ENCODE data around the gene VWA8. TPM values are rescaled to one million over a fixed set of nuclear protein-coding genes. Genes with fewer than 3 reads are reported as not detected.

VWA8 gene
- total and polyA plus RNA-seq, 2 of the 13 experiments (the other 11 are each of a cell fraction or from before 2014, with no cell fraction given) = 9.1 to 17.3 TPM

- POLR2A ChIA-PET = no interaction called here
- FAIRE-seq (no peak), DNase-seq (ENCODE audit: low spot score) (no peak), ATAC-seq (no peak)
- intact Hi-C loops (cut with micrococcal nuclease; ENCODE audit: unreplicated experiment) (no loop called here), in situ Hi-C loops (cut with HindIII; ENCODE audit: extremely low pct_ligation_motif_present, low pct_unique_long_range_greater_than_20kb) (no loop called here)
- CTCF ChIA-PET (ENCODE audit: low intra/inter-chr PET ratio, low total read pairs) = no interaction called here
- no peak overlapping the region for H2AFZ ChIP-seq (ENCODE audit: low read length)
- H3K9ac ChIP-seq (ENCODE audit: insufficient read depth, low read depth, low read length) = no peak overlapping the region
- H4K20me1 ChIP-seq (ENCODE audit: insufficient read depth, low read length) = no peaks in the 10 kb centered on the region
- no peak overlapping the region for H3K4me2 ChIP-seq (ENCODE audit: low read depth, low read length)
- H3K9me3 ChIP-seq (ENCODE audit: low read length) = no peaks in the 10 kb centered on the region
- BruUV-seq (replicated peaks) = no TSS peak
- no peaks in the 10 kb centered on the region for H3K79me2 ChIP-seq (ENCODE audit: insufficient read depth, low read length)
- H3K27ac ChIP-seq (ENCODE audit: extremely low read length, insufficient read depth, low read length) = no peak overlapping the region
- WGBS (ENCODE audit: low lambda C conversion rate) = 89% methylated on average over 2 of the region's 2 CpGs
- peaks cover 4 to 13% of the 10 kb centered on the region in 2 experiments; a peak in 4 of 5 replicates for H3K36me3 ChIP-seq (replicated peaks in 1 of 2; ENCODE audit: control insufficient read depth in 1 of 2, insufficient read depth in 2 of 2, low read length in 2 of 2)
- H3K27me3 ChIP-seq (ENCODE audit: control insufficient read depth in 1 of 2, insufficient read depth in 2 of 2, low read length in 2 of 2) = no peaks in the 10 kb centered on the region
- TF ChIP-seq PHF5A (CRISPR knock-in tag; IDR thresholded peaks at IDR 0.05; ENCODE audit: low read depth, unreplicated experiment) = no peak
- TF ChIP-seq IRX3 (CRISPR knock-in tag; IDR thresholded peaks at IDR 0.05; ENCODE audit: borderline replicate concordance, low read depth) = no peak
- TF ChIP-seq CSRNP1 (CRISPR knock-in tag; IDR thresholded peaks at IDR 0.05) = no peak
- TF ChIP-seq SAFB2 (CRISPR knock-in tag; IDR thresholded peaks at IDR 0.05; ENCODE audit: borderline replicate concordance, low read depth) = no peak
- TF ChIP-seq RBAK (CRISPR knock-in tag; IDR thresholded peaks at IDR 0.05) = no peak
- no peak for TF ChIP-seq ZNF580 (CRISPR knock-in tag; IDR thresholded peaks at IDR 0.05; ENCODE audit: borderline replicate concordance, low read depth)
- no peak for TF ChIP-seq ZNF720 (CRISPR knock-in tag; IDR thresholded peaks at IDR 0.05)
- H3K4me3 ChIP-seq (replicated peaks in 1 of 3; ENCODE audit: insufficient read depth in 1 of 3, low read depth in 2 of 3, low read length in 3 of 3) = no peak overlapping the region
- H3K4me1 ChIP-seq (ENCODE audit: insufficient read depth, low read length) = peaks cover 6% of the 10 kb centered on the region
These were observed 287.3 kb downstream of the VWA8 start for GRCh38 chr13:41673640-41674039.
